OCI-LY1 (cell line): ENCODE measurements around the gene FCHO1.

ENCODE experiments used
- H2AFZ ChIP-seq: fragments of 200-600 bp; sonication (generic), shearing (Covaris generic); 2 replicates; pipeline ENCODE4 v1.6.0; 2014; ENCODE audit warnings: antibody characterized with exemption, mild to moderate bottlenecking, low read length
- H3F3A ChIP-seq: fragments of 200-600 bp; sonication (generic), shearing (Covaris generic); 2 replicates; pipeline ENCODE4 v1.6.0; 2014; ENCODE audit warnings: mild to moderate bottlenecking, antibody characterized with exemption, low read length, moderate library complexity; ENCODE audit not compliant: insufficient read depth
- H3K27ac ChIP-seq: fragments of 200-600 bp; sonication (generic); 2 replicates; pipeline ENCODE4 v1.5.1; 2014; ENCODE audit warnings: low read length, mixed run types, mild to moderate bottlenecking, low read depth; ENCODE audit not compliant: poor library complexity, severe bottlenecking
- H3K27me3 ChIP-seq: fragments of 200-600 bp; sonication (generic); 2 replicates; pipeline ENCODE4 v1.6.0; 2014; ENCODE audit warnings: antibody characterized with exemption, mild to moderate bottlenecking, low read length, moderate library complexity; ENCODE audit not compliant: insufficient read depth
- H3K36me3 ChIP-seq: fragments of 200-600 bp; sonication (generic); 2 replicates; pipeline ENCODE4 v1.6.1; 2014; ENCODE audit warnings: mild to moderate bottlenecking, antibody characterized with exemption, low read length, moderate library complexity, mixed read lengths; ENCODE audit not compliant: insufficient read depth
- H3K4me1 ChIP-seq: fragments of 200-600 bp; sonication (generic); 2 replicates; pipeline ENCODE4 v1.5.1; 2014; ENCODE audit warnings: mild to moderate bottlenecking, low read length, moderate library complexity; ENCODE audit not compliant: insufficient read depth, severe bottlenecking
- H3K4me2 ChIP-seq: fragments of 200-600 bp; sonication (generic), shearing (Covaris generic); 2 replicates; pipeline ENCODE4 v1.6.1; 2014; ENCODE audit warnings: low read length
- H3K4me3 ChIP-seq: fragments of 200-600 bp; sonication (generic); 2 replicates; pipeline ENCODE4 v1.5.1; 2014; ENCODE audit warnings: low read length, low read depth, mild to moderate bottlenecking, mixed read lengths; ENCODE audit not compliant: poor library complexity, severe bottlenecking
- H3K79me2 ChIP-seq: fragments of 200-600 bp; shearing (Covaris generic); 2 replicates; pipeline ENCODE4 v1.6.1; 2016; ENCODE audit warnings: mixed run types, low read length, mixed read lengths; ENCODE audit not compliant: insufficient read depth
- H3K9ac ChIP-seq: fragments of 200-600 bp; sonication (generic), shearing (Covaris generic); 2 replicates; pipeline ENCODE4 v1.6.1; 2014; ENCODE audit warnings: mild to moderate bottlenecking, low read length, mixed read lengths
- H3K9me2 ChIP-seq: fragments of 200-600 bp; sonication (generic), shearing (Covaris generic); 2 replicates; pipeline ENCODE4 v1.6.1; 2014; ENCODE audit warnings: low read depth, mild to moderate bottlenecking, low read length, mixed read lengths
- H3K9me3 ChIP-seq: fragments of 200-600 bp; shearing (Covaris generic); 2 replicates; pipeline ENCODE4 v1.6.1; 2014; ENCODE audit warnings: low read length, mixed read lengths
- H4K20me1 ChIP-seq: fragments of 200-600 bp; sonication (generic), shearing (Covaris generic); 2 replicates; pipeline ENCODE4 v1.6.0; 2016; ENCODE audit warnings: mild to moderate bottlenecking, low read length; ENCODE audit not compliant: insufficient read depth
- CTCF ChIP-seq: fragments of 200-600 bp; sonication (generic), shearing (Covaris generic); IDR thresholded peaks from 2 replicates; pipeline ENCODE4 v1.5.1; 2017; ENCODE audit warnings: mild to moderate bottlenecking, antibody characterized with exemption, low read length, moderate library complexity, mixed read lengths
- EZH2 ChIP-seq: fragments of 200-600 bp; sonication (generic), shearing (Covaris generic); IDR thresholded peaks from 2 replicates; pipeline ENCODE4 v1.8.0; 2017; ENCODE audit warnings: borderline replicate concordance, mixed run types, mild to moderate bottlenecking, antibody characterized with exemption, low read length, moderate library complexity, mixed read lengths

FCHO1 gene

GRCh38 chr19:17739121-17739875, 12.0 kb upstream of the FCHO1 start:
- H3K9me2 ChIP-seq, result no peaks in the 10 kb centered on the region
- peaks cover 8% of the 10 kb centered on the region; the same call in 1 of the 2 replicates for H3K9me3 ChIP-seq
- H4K20me1 ChIP-seq, result no peaks in the 10 kb centered on the region
- H3K4me3 ChIP-seq, result no peak overlapping the region
- H2AFZ ChIP-seq, result no peak overlapping the region
- TF ChIP-seq EZH2 (no peak), CTCF (no peak)
- H3K79me2 ChIP-seq, result no peaks in the 10 kb centered on the region
- no peaks in the 10 kb centered on the region for H3K27me3 ChIP-seq
- H3K4me2 ChIP-seq, result no peak overlapping the region
- H3K9ac ChIP-seq, result no peak overlapping the region; the same call in 1 of the 2 replicates
- no peaks in the 10 kb centered on the region for H3F3A ChIP-seq
- peaks cover 17% of the 10 kb centered on the region for H3K36me3 ChIP-seq
- peaks cover 20% of the 10 kb centered on the region for H3K4me1 ChIP-seq
- peak overlapping the region; percentile 79 for H3K27ac ChIP-seq

- Histone ChIP-seq H3K4me3 (no peak overlapping the region), H3K9me3 (peaks cover 8% of the 10 kb centered on the region; the same call in 1 of the 2 replicates), H3K9ac (no peak overlapping the region), H3K27me3 (no peaks in the 10 kb centered on the region), H3K36me3 (peaks cover 9% of the 10 kb centered on the region), H3K79me2 (no peaks in the 10 kb centered on the region), H4K20me1 (no peaks in the 10 kb centered on the region), H3K9me2 (no peaks in the 10 kb centered on the region), H3F3A (peaks cover 5% of the 10 kb centered on the region; the same call in 1 of the 2 replicates), H2AFZ (no peak overlapping the region), H3K4me2 (no peak overlapping the region), H3K27ac (no peak overlapping the region), H3K4me1 (peaks cover 20% of the 10 kb centered on the region)
- TF ChIP-seq EZH2 (no peak), CTCF (no peak)
Observed at GRCh38 chr19:17741456-17741855, 9.8 kb upstream of the FCHO1 start.

GRCh38 chr19:17743874-17744580, 7.2 kb upstream of the FCHO1 start:
- Histone ChIP-seq H3K4me2 (no peak overlapping the region), H3F3A (peaks cover 5% of the 10 kb centered on the region; the same call in 1 of the 2 replicates), H2AFZ (no peak overlapping the region), H4K20me1 (no peaks in the 10 kb centered on the region), H3K27ac (no peak overlapping the region), H3K4me1 (peaks cover 28% of the 10 kb centered on the region), H3K36me3 (peaks cover 9% of the 10 kb centered on the region), H3K9me2 (no peaks in the 10 kb centered on the region), H3K27me3 (no peaks in the 10 kb centered on the region), H3K9me3 (peaks cover 8% of the 10 kb centered on the region; the same call in 1 of the 2 replicates), H3K9ac (no peak overlapping the region), H3K4me3 (no peak overlapping the region), H3K79me2 (0 out of 2 replicates have a peak, but pooled peaks cover 3% of the 10 kb centered on the region)
- TF ChIP-seq EZH2 (no peak), CTCF (no peak)
